GM23338 (cell line): ENCODE measurements around the gene ASAP2.

Experiments used
- CREB1 ChIP-seq: fragments of 250-450 bp; sonication (Bioruptor Pico); IDR thresholded peaks from 2 replicates; pipeline ENCODE4 v1.5.0; 2020; ENCODE audit warnings: low read depth, mild to moderate bottlenecking, moderate library complexity
- CTCF ChIP-seq, 2 experiments: fragments of 200-600 bp in 1 of 2; sonication (generic) in 1 of 2; conservative IDR thresholded peaks; 2 replicates each; pipeline versions ENCODE4 v1.5.1 to v1.6.1; 2016 to 2017; ENCODE audit warnings: antibody characterized with exemption in 2 of 2, low read depth in 2 of 2, mild to moderate bottlenecking in 2 of 2, moderate library complexity in 1 of 2
- ETS1 ChIP-seq: IDR thresholded peaks from 2 replicates; pipeline ENCODE4 v1.6.1; 2016; ENCODE audit warnings: antibody characterized with exemption
- EZH2 ChIP-seq: fragments of 200-600 bp; sonication (generic); IDR thresholded peaks from one replicate; pipeline ENCODE4 v1.8.0; 2017; ENCODE audit warnings: antibody characterized with exemption, mild to moderate bottlenecking, low read depth; ENCODE audit not compliant: unreplicated experiment
- EZH2phosphoT487 ChIP-seq: fragments of 200-600 bp; sonication (generic); IDR thresholded peaks from one replicate; pipeline ENCODE4 v1.8.1; 2018; ENCODE audit warnings: antibody characterized with exemption; ENCODE audit not compliant: unreplicated experiment
- JUNB ChIP-seq: IDR thresholded peaks from one replicate; pipeline ENCODE4 v1.6.1; 2016; ENCODE audit warnings: antibody characterized with exemption; ENCODE audit not compliant: unreplicated experiment
- NANOG ChIP-seq: IDR thresholded peaks from 2 replicates; pipeline ENCODE4 v1.6.1; 2016; ENCODE audit warnings: antibody characterized with exemption, borderline replicate concordance
- POLR2AphosphoS5 ChIP-seq: IDR thresholded peaks from 2 replicates; pipeline ENCODE4 v1.6.1; 2016; ENCODE audit warnings: antibody characterized with exemption, low read depth
- REST ChIP-seq: IDR thresholded peaks from one replicate; pipeline ENCODE4 v1.6.1; 2018; ENCODE audit warnings: antibody characterized with exemption; ENCODE audit not compliant: unreplicated experiment
- ZNF114 ChIP-seq: fragments of 250-450 bp; sonication (Bioruptor Pico); IDR thresholded peaks from 2 replicates; pipeline ENCODE4 v1.5.0; 2020; ENCODE audit warnings: mild to moderate bottlenecking, moderate library complexity
- ZNF462 ChIP-seq: fragments of 250-450 bp; sonication (Bioruptor Pico); IDR thresholded peaks from 2 replicates; pipeline ENCODE4 v1.5.0; 2020; ENCODE audit warnings: mild to moderate bottlenecking, moderate library complexity

- no peak for TF ChIP-seq CTCF (conservative IDR thresholded peaks at IDR 0.05; ENCODE audit: low read depth in 2 of 2)
- no peak for TF ChIP-seq REST
- no peak for TF ChIP-seq JUNB
- TF ChIP-seq EZH2phosphoT487, result no peak
- TF ChIP-seq CREB1 (CRISPR knock-in tag), result no peak
- no peak for TF ChIP-seq ZNF462
- no peak for TF ChIP-seq EZH2
- TF ChIP-seq ETS1, result no peak
- no peak for TF ChIP-seq NANOG
- no peak for TF ChIP-seq POLR2AphosphoS5
- TF ChIP-seq ZNF114 (CRISPR knock-in tag), result no peak
These were observed 186.5 kb downstream of the ASAP2 start for GRCh38 chr2:9392898-9393765.
